ENCODE results near the gene DMBT1.
A peak's percentile ranks its signal among the peaks of the same experiment; 100 is the strongest.
"Not testable (repeated sequence)": the region's sequence is repeated elsewhere in the genome, so short reads cannot be mapped to it uniquely, and the experiment has no call there.

DMBT1 gene

GRCh38 chr10:122577311-122577885 lies 16.8 kb downstream of the DMBT1 start:
- no peak for DNase-seq (ENCODE audit: low spot score)

GRCh38 chr10:122586070-122586469 lies 25.5 kb downstream of the DMBT1 start:
- not testable (repeated sequence) for DNase-seq (ENCODE audit: low spot score)

- DNase-seq (ENCODE audit: low spot score): no peak
Measured at GRCh38 chr10:122587098-122587760, 26.7 kb downstream of the DMBT1 start.

DNA sequence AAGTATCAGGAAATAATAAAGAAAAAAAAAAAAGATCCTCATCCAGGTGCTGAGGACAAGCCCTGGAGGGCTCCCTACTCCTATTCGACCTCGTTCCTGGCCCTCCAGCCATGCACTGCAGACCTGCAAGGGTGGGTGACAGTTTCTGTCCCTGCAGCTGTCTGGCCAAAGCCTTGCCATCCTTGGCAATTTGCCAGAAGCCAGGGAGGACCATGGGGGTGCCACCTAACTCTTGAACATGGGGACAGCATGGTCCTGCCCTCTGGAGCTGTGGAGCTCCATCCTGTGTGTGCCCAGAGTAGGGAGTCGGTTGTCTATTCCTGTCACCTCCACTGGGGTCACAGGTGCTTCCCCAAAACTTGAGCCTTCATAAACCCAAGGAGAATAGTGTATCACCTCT lies 27.8 kb downstream of the DMBT1 start:
- no peak for DNase-seq (ENCODE audit: low spot score)

DNA sequence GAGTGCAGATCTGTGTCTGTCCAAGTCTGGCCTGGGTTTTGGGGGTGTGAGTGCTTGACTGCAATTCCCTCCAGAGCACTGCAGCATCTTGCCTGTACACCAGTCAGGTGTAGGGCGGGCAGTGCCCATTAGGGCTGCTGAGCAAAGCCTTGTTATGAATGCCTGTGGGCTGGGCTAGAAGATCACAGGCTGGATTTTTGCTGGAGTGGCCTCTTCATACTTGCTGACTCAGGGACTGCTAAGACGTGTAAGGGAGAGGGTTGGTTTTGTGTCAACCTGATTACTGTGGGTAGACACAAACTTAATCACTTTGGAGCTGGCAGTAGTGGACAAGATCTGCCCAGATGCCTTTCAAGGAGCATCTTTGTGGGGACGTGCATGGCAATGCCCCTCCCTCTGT lies 29.6 kb downstream of the DMBT1 start:
- DNase-seq (ENCODE audit: low spot score): no peak

DNA sequence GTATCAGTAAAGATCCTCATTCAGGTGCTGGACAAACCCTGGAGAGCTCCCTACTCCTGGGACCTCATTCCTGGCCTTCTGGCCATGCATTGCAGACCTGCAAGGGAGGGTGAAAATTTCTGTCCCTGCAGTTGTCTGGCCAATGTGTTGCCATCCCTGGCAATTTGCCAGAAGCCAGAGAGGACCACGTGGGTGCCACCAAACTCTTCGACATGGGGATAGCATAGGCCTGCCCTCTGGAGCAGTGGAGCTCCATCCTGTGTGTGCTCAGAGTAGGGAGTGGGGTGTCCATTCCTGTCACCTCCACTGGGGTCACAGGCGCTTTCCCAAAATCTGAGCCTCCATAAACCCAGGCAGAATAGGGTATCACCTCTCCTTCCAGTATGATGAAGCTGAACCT lies 31.2 kb downstream of the DMBT1 start:
- no peak for DNase-seq (ENCODE audit: low spot score)

DNA sequence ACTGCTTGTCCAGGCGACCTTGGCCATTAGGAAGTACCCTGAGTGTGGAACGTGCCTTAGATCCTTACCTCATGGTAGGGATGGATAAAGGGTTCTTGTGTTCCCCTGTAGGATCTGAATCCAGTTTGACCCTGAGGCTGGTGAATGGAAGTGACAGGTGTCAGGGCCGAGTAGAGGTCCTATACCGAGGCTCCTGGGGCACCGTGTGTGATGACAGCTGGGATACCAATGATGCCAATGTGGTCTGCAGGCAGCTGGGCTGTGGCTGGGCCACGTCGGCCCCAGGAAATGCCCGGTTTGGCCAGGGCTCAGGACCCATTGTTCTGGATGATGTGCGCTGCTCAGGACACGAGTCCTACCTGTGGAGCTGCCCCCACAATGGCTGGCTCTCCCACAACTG lies 31.6 kb downstream of the DMBT1 start:
- no peak for DNase-seq (ENCODE audit: low spot score)

- DNase-seq (ENCODE audit: low spot score): no peak
Measured at GRCh38 chr10:122617476-122618270, 57.1 kb downstream of the DMBT1 start.

- no peak for DNase-seq (ENCODE audit: low spot score)
Measured at GRCh38 chr10:122618461-122619165, 58.1 kb downstream of the DMBT1 start.

- DNase-seq (ENCODE audit: low spot score): not testable (repeated sequence)
Measured at GRCh38 chr10:122620961-122621360, 60.4 kb downstream of the DMBT1 start.

DNA sequence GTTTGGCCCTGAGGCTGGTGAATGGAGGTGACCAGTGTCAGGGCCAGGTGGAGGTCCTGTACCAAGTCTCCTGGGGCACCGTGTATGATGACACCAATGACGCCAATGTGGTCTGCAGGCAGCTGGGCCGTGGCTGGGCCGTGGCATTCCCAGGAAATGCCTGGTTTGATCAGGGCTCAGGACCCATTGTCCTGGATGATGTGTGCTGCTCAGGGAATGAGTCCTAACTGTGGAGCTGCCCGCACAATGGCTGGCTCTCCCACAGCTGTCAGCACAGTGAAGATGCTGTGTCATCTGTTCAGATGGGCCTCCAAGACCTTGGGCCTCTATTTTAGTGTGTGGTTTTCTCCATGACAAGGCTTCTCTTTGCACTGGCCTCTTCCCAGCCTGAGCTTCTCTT lies 64.0 kb downstream of the DMBT1 start:
- DNase-seq (ENCODE audit: low spot score): no peak

DNA sequence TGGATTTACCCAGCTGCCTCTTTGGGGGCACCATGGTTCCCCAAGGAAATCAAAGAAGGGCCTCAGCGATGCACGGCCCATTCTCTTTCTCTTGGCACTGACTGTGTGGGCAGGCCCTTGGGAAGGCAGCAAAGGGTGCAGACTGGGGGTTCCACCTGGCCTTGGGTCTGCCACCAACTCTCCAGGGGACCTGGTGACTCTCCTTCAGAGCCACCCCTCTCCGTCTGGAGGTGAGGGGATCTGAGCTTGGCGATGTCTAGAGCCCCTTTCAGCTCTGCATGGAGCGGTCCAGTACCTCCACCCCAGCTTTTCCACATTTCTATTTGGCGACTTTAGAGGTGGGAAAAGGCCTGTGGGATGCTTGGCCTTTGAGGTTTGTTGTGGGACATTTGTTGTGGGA lies 70.0 kb downstream of the DMBT1 start:
- no peak for DNase-seq (ENCODE audit: low spot score)

GRCh38 chr10:122632031-122632430 lies 71.5 kb downstream of the DMBT1 start:
- DNase-seq (ENCODE audit: low spot score): no peak

DNA sequence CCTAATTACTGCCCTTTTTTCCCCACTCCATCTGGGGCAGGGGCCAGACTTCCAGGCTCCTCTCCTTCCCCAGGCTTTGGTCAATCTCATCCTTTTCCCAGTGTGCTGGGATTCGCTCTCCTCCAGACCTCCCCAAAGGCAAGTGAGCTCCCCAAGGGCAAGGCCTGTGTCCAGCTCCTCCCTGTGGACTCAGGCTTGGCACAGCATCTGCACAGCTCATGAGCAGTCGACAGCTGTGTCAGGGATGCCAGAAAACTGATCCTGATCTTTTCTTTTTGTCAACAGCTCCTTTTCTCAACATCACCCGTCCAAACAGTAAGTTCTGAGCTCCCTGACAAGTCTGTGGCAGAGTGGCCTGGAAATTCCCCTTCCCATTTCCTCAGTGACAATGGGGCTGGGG lies 72.0 kb downstream of the DMBT1 start:
- DNase-seq (ENCODE audit: low spot score): no peak

DNA sequence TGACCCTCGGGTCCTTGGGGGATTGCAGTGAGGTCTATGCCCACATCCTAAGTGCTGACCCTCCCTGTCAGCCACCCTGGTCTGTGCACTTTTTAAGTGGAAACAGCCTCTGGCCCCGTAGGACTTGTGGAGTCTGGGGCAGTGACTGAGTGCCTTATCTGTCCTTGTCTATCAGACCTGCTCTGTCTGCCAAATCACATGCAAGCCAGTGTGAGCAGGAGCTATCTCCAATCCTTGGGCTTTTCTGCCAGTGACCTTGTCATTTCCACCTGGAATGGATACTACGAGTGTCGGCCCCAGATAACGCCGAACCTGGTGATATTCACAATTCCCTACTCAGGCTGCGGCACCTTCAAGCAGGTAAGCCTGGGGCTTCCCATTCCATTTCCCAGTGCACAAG lies 76.4 kb downstream of the DMBT1 start:
- no peak for DNase-seq (ENCODE audit: low spot score)

GRCh38 chr10:122637376-122637775 lies 76.8 kb downstream of the DMBT1 start:
- peak; percentile 51 for DNase-seq (ENCODE audit: low spot score)

DNA sequence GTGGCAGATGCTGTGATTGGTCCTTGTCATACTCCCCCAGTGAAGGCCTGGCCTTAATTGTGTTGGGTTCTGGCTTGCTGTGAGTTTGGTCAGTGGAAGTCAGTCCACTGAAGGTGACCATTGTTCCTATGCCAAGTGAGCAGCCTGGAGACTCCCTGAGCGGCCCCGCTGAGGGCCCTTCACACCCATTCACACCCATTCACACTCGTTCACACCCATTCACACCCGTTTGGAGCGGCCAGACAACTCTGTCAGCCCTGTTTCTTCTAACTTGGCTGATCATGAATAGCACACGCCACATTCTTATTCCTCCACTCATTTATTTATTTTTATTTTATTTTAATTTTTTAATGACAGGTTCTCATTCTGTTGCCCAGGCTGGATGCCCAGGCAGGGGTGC lies 77.6 kb downstream of the DMBT1 start:
- DNase-seq (ENCODE audit: low spot score): no peak

GRCh38 chr10:122639801-122640200 lies 79.2 kb downstream of the DMBT1 start:
- no peak for DNase-seq (ENCODE audit: low spot score)

DNA sequence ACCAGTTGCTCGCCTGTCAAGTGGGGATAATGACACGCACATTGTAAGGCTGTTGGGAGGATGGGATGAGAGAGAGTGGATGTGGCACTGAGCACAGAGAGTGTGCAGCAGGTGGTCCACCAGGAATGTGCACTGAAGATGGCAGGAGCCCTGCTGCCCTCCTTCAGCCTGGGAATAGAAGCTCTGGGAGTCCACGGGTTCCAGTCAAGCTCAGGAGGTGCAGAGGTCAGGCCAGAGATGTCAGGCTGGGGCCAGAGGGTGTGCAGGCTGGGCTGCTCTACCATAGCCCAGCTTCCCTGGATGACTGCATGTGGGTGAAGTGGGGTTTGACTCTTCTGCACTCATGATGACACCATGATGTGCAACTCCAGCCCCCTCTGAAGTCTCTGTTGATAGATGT lies 80.4 kb downstream of the DMBT1 start:
- DNase-seq (ENCODE audit: low spot score): no peak

DNA sequence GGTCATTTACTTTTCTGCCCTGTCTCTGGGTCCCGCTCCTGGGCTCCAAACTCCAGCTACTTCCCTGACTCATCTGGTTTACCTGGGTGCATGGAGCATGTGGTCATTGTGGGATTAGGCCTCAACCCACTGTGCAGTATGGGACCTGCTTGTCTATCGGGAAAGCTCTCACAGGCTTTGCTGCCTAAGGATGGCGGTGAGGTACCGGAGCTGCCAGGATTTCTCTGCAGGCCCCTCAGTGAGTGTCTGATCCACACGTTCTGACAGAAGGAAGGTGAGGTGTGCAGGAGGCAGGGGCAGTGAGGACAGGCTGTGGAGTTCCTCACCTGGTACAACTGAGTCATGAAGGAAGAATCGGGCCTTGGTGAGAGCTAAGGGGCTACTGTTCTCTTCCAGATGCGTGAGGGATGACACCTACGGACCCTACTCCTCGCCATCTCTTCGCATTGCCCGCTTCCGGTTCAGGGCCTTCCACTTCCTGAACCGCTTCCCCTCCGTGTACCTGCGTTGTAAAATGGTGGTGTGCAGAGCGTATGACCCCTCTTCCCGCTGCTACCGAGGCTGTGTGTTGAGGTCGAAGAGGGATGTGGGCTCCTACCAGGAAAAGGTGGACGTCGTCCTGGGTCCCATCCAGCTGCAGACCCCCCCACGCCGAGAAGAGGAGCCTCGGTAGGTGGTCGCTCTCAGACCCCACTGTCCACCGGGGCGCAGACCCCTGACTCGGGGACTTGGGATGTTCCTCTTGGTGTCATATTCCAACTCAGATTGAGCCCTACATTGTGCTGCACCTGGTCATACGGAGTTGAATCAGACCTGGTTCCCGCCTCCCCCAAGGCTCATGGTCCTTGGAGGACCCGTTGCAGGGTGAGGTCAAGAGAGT lies 82.4 kb downstream of the DMBT1 start:
- no peak for DNase-seq (ENCODE audit: low spot score)

DNA sequence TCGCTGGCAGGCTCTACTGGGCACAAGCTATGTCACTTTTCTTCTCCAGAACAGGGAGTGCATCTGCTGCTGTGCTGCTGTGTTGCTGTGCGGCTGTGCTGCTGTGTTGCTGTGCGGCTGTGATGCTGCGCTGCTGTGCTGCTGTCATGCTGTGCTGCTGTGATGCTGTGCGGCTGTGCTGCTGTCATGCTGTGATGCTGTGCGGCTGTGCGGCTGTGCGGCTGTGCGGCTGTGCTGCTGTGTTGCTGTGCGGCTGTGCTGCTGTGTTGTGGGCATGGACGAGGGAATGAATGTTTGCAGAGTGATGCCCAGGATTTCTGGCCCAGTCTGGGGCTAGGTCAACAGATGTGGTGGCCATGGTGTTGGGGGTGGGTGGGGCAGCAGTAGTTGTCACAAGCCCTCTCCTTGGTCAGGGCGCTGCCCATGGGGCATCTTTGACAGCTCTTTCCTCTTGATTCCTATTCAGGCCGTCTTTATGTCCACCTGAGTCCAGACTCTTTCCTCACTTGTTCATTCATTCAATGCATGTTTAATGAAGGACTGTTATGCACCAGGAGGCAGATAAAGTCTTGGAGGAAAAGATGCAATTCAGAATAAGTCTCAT lies 83.5 kb downstream of the DMBT1 start:
- DNase-seq (ENCODE audit: low spot score): no peak

Data from globus pallidus (tissue), 1 donor.